Superior temporal gyrus (tissue), 1 donor: ENCODE measurements around the gene MYT1.

Experiments used
- DNase-seq: peaks from one replicate; pipeline ENCODE4 v3.0.0-alpha.2; 2016; ENCODE audit errors: extremely low spot score

The MYT1 gene

GRCh38 chr20:64244870-64245603 lies 80.8 kb downstream of the MYT1 start:
- DNase-seq: no peak

- no peak for DNase-seq
Measured at GRCh38 chr20:64245746-64246595, 81.7 kb downstream of the MYT1 start.

- DNase-seq: no peak
Measured at GRCh38 chr20:64246616-64247306, 82.5 kb downstream of the MYT1 start.

GRCh38 chr20:64247307-64247618 lies 83.0 kb downstream of the MYT1 start:
- DNase-seq: no peak

- no peak for DNase-seq
Measured at GRCh38 chr20:64247970-64248841, 84.0 kb downstream of the MYT1 start.

GRCh38 chr20:64250027-64250426 lies 85.8 kb downstream of the MYT1 start:
- DNase-seq: no peak

- no peak for DNase-seq
Measured at GRCh38 chr20:64253000-64253383, 88.7 kb downstream of the MYT1 start.

- no peak for DNase-seq
Measured at GRCh38 chr20:64253443-64253842, 89.2 kb downstream of the MYT1 start.

GRCh38 chr20:64254156-64254555 lies 89.9 kb downstream of the MYT1 start:
- DNase-seq: no peak

- DNase-seq: no peak
Measured at GRCh38 chr20:64254571-64255360, 90.5 kb downstream of the MYT1 start.

- peak; percentile 83 for DNase-seq
Measured at GRCh38 chr20:64255361-64256281, 91.4 kb downstream of the MYT1 start, which contains the start of gene PCMTD2. Gene PCMTD2, plus strand, starts transcription at chr20:64255748. Its CDS starts 4,218 bp downstream, at chr20:64259966.

GRCh38 chr20:64256282-64256935 lies 92.2 kb downstream of the MYT1 start:
- no peak for DNase-seq

- DNase-seq: no peak
Measured at GRCh38 chr20:64257107-64257757, 93.0 kb downstream of the MYT1 start.

- no peak for DNase-seq
Measured at GRCh38 chr20:64258071-64258823, 94.0 kb downstream of the MYT1 start.

- DNase-seq: no peak
Measured at GRCh38 chr20:64260239-64260638, 96.0 kb downstream of the MYT1 start.

GRCh38 chr20:64261138-64261537 lies 96.9 kb downstream of the MYT1 start:
- DNase-seq: no peak

GRCh38 chr20:64264091-64264490 lies 99.8 kb downstream of the MYT1 start:
- no peak for DNase-seq

- DNase-seq: no peak
Measured at GRCh38 chr20:64265201-64265600, 100.9 kb downstream of the MYT1 start.
